GM18498 (cell line): ENCODE data around the gene PNN.
A peak's percentile ranks its signal among the peaks of the same experiment; 100 is the strongest.
"Not testable (repeated sequence)": the region's sequence is repeated elsewhere in the genome, so short reads cannot be mapped to it uniquely, and the experiment has no call there.

Experiments
- ATAC-seq: cut with Tn5 transposase; IDR thresholded peaks from one replicate; pipeline ENCODE4 v1.9.1; 2021; ENCODE audit warnings: mild to moderate bottlenecking, moderate library complexity; ENCODE audit not compliant: unreplicated experiment

Gene PNN

GRCh38 chr14:39174560-39175444, at the start of gene PNN:
TSS of gene PNN (plus strand) at chr14:39175254. CDS start at chr14:39175280, 26 bp downstream.
- ATAC-seq = peak; percentile 92

GRCh38 chr14:39137835-39138234, 37.2 kb upstream of the PNN start:
- ATAC-seq = not testable (repeated sequence)

- ATAC-seq = no peak
Measured at GRCh38 chr14:39138440-39138839, 36.6 kb upstream of the PNN start.

GRCh38 chr14:39140170-39140569, 34.9 kb upstream of the PNN start:
- ATAC-seq = no peak

GRCh38 chr14:39141623-39142022, 33.4 kb upstream of the PNN start:
- ATAC-seq = not testable (repeated sequence)

- not testable (repeated sequence) for ATAC-seq
Measured at GRCh38 chr14:39143226-39143625, 31.8 kb upstream of the PNN start.

- ATAC-seq = no peak
Measured at GRCh38 chr14:39145266-39145966, 29.6 kb upstream of the PNN start.

- no peak for ATAC-seq
Measured at GRCh38 chr14:39154594-39155189, 20.4 kb upstream of the PNN start.

- no peak for ATAC-seq
Measured at GRCh38 chr14:39157491-39157890, 17.6 kb upstream of the PNN start.

- ATAC-seq = no peak
Measured at GRCh38 chr14:39158222-39158858, 16.7 kb upstream of the PNN start.

GRCh38 chr14:39160494-39160893, 14.6 kb upstream of the PNN start:
- ATAC-seq = no peak

GRCh38 chr14:39167797-39168320, 7.2 kb upstream of the PNN start:
- not testable (repeated sequence) for ATAC-seq

GRCh38 chr14:39168591-39168990, 6.5 kb upstream of the PNN start:
- ATAC-seq = no peak

- ATAC-seq = peak; percentile 4
Measured at GRCh38 chr14:39169541-39169900, 5.5 kb upstream of the PNN start.

- ATAC-seq = no peak
Measured at GRCh38 chr14:39173198-39173597, 1.9 kb upstream of the PNN start.

GRCh38 chr14:39175445-39176262, 600 bp downstream of the PNN start:
- ATAC-seq = peak; percentile 17

GRCh38 chr14:39176263-39177167, 1.5 kb downstream of the PNN start:
- ATAC-seq = no peak

GRCh38 chr14:39177168-39177545, 2.1 kb downstream of the PNN start:
- ATAC-seq = no peak

GRCh38 chr14:39179042-39179441, 4.0 kb downstream of the PNN start:
- no peak for ATAC-seq
